Measurements from ENCODE around the gene UST. TPM values are rescaled to one million over a fixed set of nuclear protein-coding genes. Genes with fewer than 3 reads are reported as not detected.

The UST gene
- total RNA-seq, 1 donor, result 36.1 TPM

GRCh38 chr6:148984531-148985056 lies 237.8 kb downstream of the UST start:
- no peak for DNase-seq (ENCODE audit: low read depth)
- TF ChIP-seq CTCF (IDR thresholded peaks at IDR 0.05; ENCODE audit: insufficient read depth, low read length), result no peak

GRCh38 chr6:148985499-148985898 lies 238.7 kb downstream of the UST start:
- TF ChIP-seq CTCF (IDR thresholded peaks at IDR 0.05; ENCODE audit: insufficient read depth, low read length), result no peak
- DNase-seq (ENCODE audit: low read depth), result no peak
- no peak overlapping the region for H3K4me3 ChIP-seq (ENCODE audit: low read depth, low read length)

More at GRCh38 chr6:148984531-148985056, 237.8 kb downstream of the UST start:
- no peak overlapping the region for H3K4me3 ChIP-seq (ENCODE audit: low read depth, low read length)

- no peak for TF ChIP-seq CTCF (IDR thresholded peaks at IDR 0.05; ENCODE audit: insufficient read depth, low read length)
- no peak for DNase-seq (ENCODE audit: low read depth)
- no peak overlapping the region for H3K4me3 ChIP-seq (ENCODE audit: low read depth, low read length)
Measured at GRCh38 chr6:148986608-148987007, 239.8 kb downstream of the UST start.

GRCh38 chr6:148987982-148988381 lies 241.2 kb downstream of the UST start:
- H3K4me3 ChIP-seq (ENCODE audit: low read depth, low read length), result no peak overlapping the region
- no peak for TF ChIP-seq CTCF (IDR thresholded peaks at IDR 0.05; ENCODE audit: insufficient read depth, low read length)
- DNase-seq (ENCODE audit: low read depth), result no peak

GRCh38 chr6:148989585-148989984 lies 242.8 kb downstream of the UST start:
- H3K4me3 ChIP-seq (ENCODE audit: low read depth, low read length), result no peak overlapping the region
- TF ChIP-seq CTCF (IDR thresholded peaks at IDR 0.05; ENCODE audit: insufficient read depth, low read length), result no peak
- no peak for DNase-seq (ENCODE audit: low read depth)

- no peak overlapping the region for H3K4me3 ChIP-seq (ENCODE audit: low read depth, low read length)
- no peak for TF ChIP-seq CTCF (IDR thresholded peaks at IDR 0.05; ENCODE audit: insufficient read depth, low read length)
- no peak for DNase-seq (ENCODE audit: low read depth)
Measured at GRCh38 chr6:148990403-148990802, 243.6 kb downstream of the UST start.

GRCh38 chr6:148996815-148997214 lies 250.0 kb downstream of the UST start:
- no peak overlapping the region for H3K4me3 ChIP-seq (ENCODE audit: low read depth, low read length)
- no peak for TF ChIP-seq CTCF (IDR thresholded peaks at IDR 0.05; ENCODE audit: insufficient read depth, low read length)
- no peak for DNase-seq (ENCODE audit: low read depth)

Measured in fibroblast of the aortic adventitia (primary cell).